CD14-positive monocyte (primary cell): Measurements from ENCODE around the gene ACTL8. TPM values are rescaled to one million over a fixed set of nuclear protein-coding genes. Genes with fewer than 3 reads are reported as not detected.

Experiments used
- DNase-seq, 3 donors: peaks; one replicate each; pipeline ENCODE4 v3.0.0-alpha.2; 2011 to 2022
- H2AFZ ChIP-seq: 2 replicates; pipeline ENCODE4 v1.6.0; 2012; ENCODE audit warnings: mild to moderate bottlenecking, low read depth, low read length, inconsistent platforms; ENCODE audit not compliant: insufficient read depth, poor library complexity, severe bottlenecking
- H3K27ac ChIP-seq, 2 donors: 1 replicate in 1 of 2; 2 replicates in 1 of 2; pipeline ENCODE4 v1.5.1; 2012 to 2013; ENCODE audit warnings: low read length in 2 of 2, control low read depth in 1 of 2, inconsistent platforms in 1 of 2, low read depth in 1 of 2, mild to moderate bottlenecking in 1 of 2
- H3K27me3 ChIP-seq, 2 donors: one replicate each; pipeline versions ENCODE4 v1.6.0 to v1.6.1; 2011 to 2013; ENCODE audit warnings: low read length in 2 of 2; ENCODE audit not compliant: control insufficient read depth in 2 of 2, insufficient read depth in 2 of 2
- H3K36me3 ChIP-seq, 2 donors: replicated peaks in 1 of 2; 1 replicate in 1 of 2; 2 replicates in 1 of 2; pipeline versions ENCODE4 v1.5.1 to v1.6.1; 2012 to 2013; ENCODE audit warnings: low read length in 2 of 2, control low read depth in 1 of 2, inconsistent platforms in 1 of 2, mild to moderate bottlenecking in 1 of 2; ENCODE audit not compliant: insufficient read depth in 2 of 2, control insufficient read depth in 1 of 2
- H3K4me1 ChIP-seq, 2 donors: 1 replicate in 1 of 2; 2 replicates in 1 of 2; pipeline versions ENCODE4 v1.5.1 to v1.6.1; 2012 to 2013; ENCODE audit warnings: low read length in 2 of 2, control low read depth in 1 of 2, inconsistent platforms in 1 of 2, mild to moderate bottlenecking in 1 of 2, moderate library complexity in 1 of 2; ENCODE audit not compliant: insufficient read depth in 2 of 2, control insufficient read depth in 1 of 2
- H3K4me2 ChIP-seq: replicated peaks from 2 replicates; pipeline ENCODE3; 2012; ENCODE audit warnings: low read length, moderate library complexity, mild to moderate bottlenecking; ENCODE audit not compliant: poor library complexity, severe bottlenecking; ENCODE audit errors: extremely low read depth
- H3K4me3 ChIP-seq, 3 experiments: fragments of 200-600 bp in 1 of 3; sonication (generic) in 1 of 3; replicated peaks in 1 of 3; 1 replicate in 2 of 3; 2 replicates in 1 of 3; pipeline ENCODE4 v1.5.1; 2011 to 2013; ENCODE audit warnings: low read length in 3 of 3, mild to moderate bottlenecking in 3 of 3, control low read depth in 2 of 3, low read depth in 2 of 3, inconsistent platforms in 1 of 3, moderate library complexity in 1 of 3
- H3K79me2 ChIP-seq: 2 replicates; pipeline ENCODE4 v1.6.0; 2012; ENCODE audit warnings: mild to moderate bottlenecking, control low read depth, inconsistent platforms, low read length, moderate library complexity; ENCODE audit not compliant: insufficient read depth
- H3K9ac ChIP-seq: 2 replicates; pipeline ENCODE4 v1.6.0; 2017; ENCODE audit warnings: low read length, mild to moderate bottlenecking; ENCODE audit not compliant: insufficient read depth, poor library complexity, severe bottlenecking
- H3K9me3 ChIP-seq, 2 donors: replicated peaks in 1 of 2; 1 replicate in 1 of 2; 2 replicates in 1 of 2; pipeline versions ENCODE4 v1.5.1 to v1.6.1; 2012 to 2013; ENCODE audit warnings: low read length in 2 of 2, control low read depth in 1 of 2; ENCODE audit not compliant: control insufficient read depth in 1 of 2, insufficient read depth in 1 of 2
- H4K20me1 ChIP-seq: 2 replicates; pipeline ENCODE4 v1.6.0; 2012; ENCODE audit warnings: mild to moderate bottlenecking, low read length, control low read depth, moderate library complexity; ENCODE audit not compliant: insufficient read depth
- H3K27ac Mint-ChIP-seq, 7 donors: one replicate each; pipeline ENCODE4 v1.8.0; 2020; ENCODE audit warnings: mild to moderate bottlenecking in 7 of 7, mixed read lengths in 7 of 7, moderate library complexity in 6 of 7, inconsistent platforms in 2 of 7
- H3K27me3 Mint-ChIP-seq, 3 donors: one replicate each; pipeline ENCODE4 v1.8.0; 2021 to 2022; ENCODE audit warnings: low read depth in 3 of 3, mild to moderate bottlenecking in 3 of 3, mixed read lengths in 3 of 3, moderate library complexity in 3 of 3, inconsistent platforms in 1 of 3
- H3K36me3 Mint-ChIP-seq, 2 donors: one replicate each; pipeline ENCODE4 v1.8.0; 2020; ENCODE audit warnings: mixed read lengths in 2 of 2, inconsistent platforms in 1 of 2, mild to moderate bottlenecking in 1 of 2
- H3K4me1 Mint-ChIP-seq: one replicate; pipeline ENCODE4 v1.8.0; 2020; ENCODE audit warnings: mild to moderate bottlenecking, mixed read lengths
- H3K4me3 Mint-ChIP-seq, 2 donors: one replicate each; pipeline ENCODE4 v1.8.0; 2020; ENCODE audit warnings: mild to moderate bottlenecking in 2 of 2, mixed read lengths in 2 of 2, moderate library complexity in 1 of 2
- H3K9me3 Mint-ChIP-seq, 7 donors: one replicate each; pipeline ENCODE4 v1.8.0; 2020 to 2022; ENCODE audit warnings: mixed read lengths in 7 of 7, mild to moderate bottlenecking in 6 of 7, moderate library complexity in 6 of 7, inconsistent platforms in 2 of 7
- CTCF ChIP-seq: fragments of 200-600 bp; IDR thresholded peaks from one replicate; pipeline ENCODE4 v1.8.0; 2022; ENCODE audit warnings: antibody characterized with exemption, mild to moderate bottlenecking
- WGBS: methylation state at CpG from one replicate; pipeline ENCODE4 v1.1.5; 2013; ENCODE audit warnings: missing lambda C conversion rate; ENCODE audit not compliant: insufficient coverage; 5-methylcytosine and 5-hydroxymethylcytosine counted together
- intact Hi-C, 2 donors: fragments of 100-400 bp; cut with micrococcal nuclease; formaldehyde crosslinking; loops; one replicate each; pipeline versions ENCODE4 v1.15.0 to v1.15.1; 2023
- polyA plus RNA-seq, 3 donors: library from polyadenylated mRNA; depleted of rRNA in 1 of 3; unstranded in 2 of 3; stranded (reverse) in 1 of 3; fragments of 300-500 nt in 2 of 3; fragments of >200 nt in 1 of 3; fragmentation: Illumina TruSeq in 2 of 3; gene quantifications; 1 replicate in 2 of 3; 2 replicates in 1 of 3; pipeline ENCODE4 v1.2.3, GENCODE V29; 2012 to 2021

The ACTL8 gene
- polyA plus RNA-seq, 3 donors = not detected

- DNase-seq = no peak
- WGBS = 100% methylated on average over 1 of the region's 2 CpGs
- Mint-ChIP-seq H3K27ac (no peak overlapping the region), H3K27me3 (peaks cover 12 to 19% (median 15%) of the 10 kb centered on the region in 3 donors), H3K4me3 (no peak overlapping the region), H3K9me3 (no peaks in the 10 kb centered on the region), H3K36me3 (no peaks in the 10 kb centered on the region), H3K4me1 (no peaks in the 10 kb centered on the region)
- intact Hi-C loops = no loop called here
- Histone ChIP-seq H4K20me1 (no peaks in the 10 kb centered on the region), H3K27me3 (no peaks in the 10 kb centered on the region), H3K4me1 (no peaks in the 10 kb centered on the region), H3K27ac (no peak overlapping the region), H3K9me3 (no peaks in the 10 kb centered on the region), H3K9ac (no peak overlapping the region), H3K36me3 (no peaks in the 10 kb centered on the region), H3K4me2 (no peak overlapping the region), H3K79me2 (no peaks in the 10 kb centered on the region), H2AFZ (no peak overlapping the region), H3K4me3 (no peak overlapping the region)
- TF ChIP-seq CTCF = no peak
These were observed 8.2 kb upstream of the ACTL8 start for GRCh38 chr1:17746920-17747319.

- Histone ChIP-seq H3K4me2 (no peak overlapping the region), H4K20me1 (no peaks in the 10 kb centered on the region), H3K9me3 (peaks cover 12% of the 10 kb centered on the region in 2 donors), H3K9ac (no peak overlapping the region), H3K27ac (no peak overlapping the region), H2AFZ (no peak overlapping the region), H3K4me1 (no peaks in the 10 kb centered on the region), H3K27me3 (no peaks in the 10 kb centered on the region), H3K36me3 (no peaks in the 10 kb centered on the region), H3K4me3 (no peak overlapping the region), H3K79me2 (no peaks in the 10 kb centered on the region)
- TF ChIP-seq CTCF = no peak
- H3K27ac Mint-ChIP-seq = no peak overlapping the region
- intact Hi-C loops = no loop called here
- H3K4me1 Mint-ChIP-seq = no peaks in the 10 kb centered on the region
- H3K36me3 Mint-ChIP-seq = no peaks in the 10 kb centered on the region
- H3K27me3 Mint-ChIP-seq = peaks cover 4 to 10% (median 9%) of the 10 kb centered on the region in 3 donors
- H3K4me3 Mint-ChIP-seq = no peak overlapping the region
- DNase-seq = no peak
- WGBS = 73% methylated on average over 5 of the region's 5 CpGs
- peaks cover 6 to 21% (median 16%) of the 10 kb centered on the region in 7 donors for H3K9me3 Mint-ChIP-seq
These were observed 4.8 kb upstream of the ACTL8 start for GRCh38 chr1:17750333-17750732.
